Measurements from ENCODE around the gene ZNF333.
"Not testable (repeated sequence)": the region's sequence is repeated elsewhere in the genome, so short reads cannot be mapped to it uniquely, and the experiment has no call there.

The ZNF333 gene

DNA sequence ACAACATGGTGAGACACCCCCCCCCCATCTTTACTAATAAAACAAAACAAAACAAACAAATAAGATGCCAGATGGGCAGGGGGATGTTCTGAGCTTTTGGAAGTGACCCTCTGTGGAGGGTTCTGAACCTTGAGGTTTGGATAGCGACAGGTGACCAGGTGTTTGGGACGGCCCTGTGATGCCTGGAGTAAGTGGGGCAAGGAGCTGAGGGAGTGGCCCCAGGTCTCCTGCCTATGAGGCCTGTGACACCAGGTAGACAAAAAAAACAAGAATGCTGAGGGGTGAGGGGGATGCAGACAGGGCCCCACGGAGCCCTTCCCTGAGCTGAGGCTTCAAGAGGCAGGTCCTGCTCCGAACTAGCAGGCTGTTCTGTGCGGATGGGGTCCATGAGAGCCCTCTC, 79.4 kb downstream of the ZNF333 start:
- DNase-seq (ENCODE audit: low spot score) = no peak

DNA sequence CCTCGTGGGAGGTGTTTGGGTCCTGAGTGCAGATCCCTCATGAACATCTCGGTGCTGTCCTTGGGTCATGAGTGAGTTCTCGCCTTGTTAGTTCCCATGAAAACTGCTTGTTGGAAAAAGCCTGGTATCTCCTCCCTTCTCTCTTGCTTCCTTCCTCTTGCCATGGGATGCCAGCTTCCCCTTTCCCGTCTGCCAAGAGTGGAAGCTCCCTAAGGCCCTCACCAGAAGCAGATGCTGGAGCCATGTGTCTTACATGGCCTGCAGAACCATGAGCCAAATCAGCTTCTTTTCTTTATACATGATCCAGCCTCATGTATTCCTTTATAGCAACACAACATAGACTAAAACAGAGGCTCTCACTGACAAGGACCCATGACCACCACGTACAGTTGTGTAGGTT, 80.3 kb downstream of the ZNF333 start:
- no peak for DNase-seq (ENCODE audit: low spot score)

DNA sequence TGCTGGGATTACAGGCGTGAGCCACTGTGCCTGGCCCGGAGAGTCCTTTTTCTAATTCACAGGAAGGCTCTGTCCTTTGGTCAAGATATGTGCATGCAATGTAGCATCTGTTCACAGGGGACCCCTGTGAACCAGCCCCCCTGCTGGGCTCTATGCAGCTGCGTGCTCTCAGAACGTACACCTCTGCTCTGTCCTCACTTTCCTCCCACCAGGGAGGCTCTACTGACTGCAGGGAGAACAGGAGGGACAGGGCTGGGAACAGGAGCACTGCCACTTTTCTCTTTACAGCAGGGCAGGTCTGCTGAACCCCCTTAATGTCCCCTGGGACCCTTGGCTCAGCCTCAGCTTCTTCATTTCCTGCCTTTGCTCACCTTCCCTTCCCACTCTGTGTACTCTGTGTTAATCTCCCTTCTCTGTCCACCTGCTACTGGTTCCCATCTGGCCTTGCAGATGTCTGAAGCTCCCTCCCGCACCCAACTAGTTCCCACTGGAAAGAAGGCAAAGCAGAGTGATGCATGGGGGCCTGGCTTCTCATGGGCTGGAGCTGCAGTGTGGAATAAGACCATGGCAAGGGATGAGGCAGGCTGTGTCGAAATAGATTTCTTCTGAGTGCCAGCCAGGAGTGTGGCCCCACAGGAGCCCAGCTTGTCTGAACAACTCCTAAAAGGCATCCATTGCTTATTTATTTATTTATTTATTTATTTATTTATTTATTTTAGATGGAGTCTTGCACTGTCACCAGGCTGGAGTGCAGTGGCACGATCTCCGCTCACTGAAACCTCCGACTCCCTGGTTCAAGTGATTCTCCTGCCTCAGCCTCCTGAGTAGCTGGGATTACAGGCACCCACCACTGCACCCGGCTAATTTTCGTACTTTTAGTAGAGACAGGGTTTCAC, 81.3 kb downstream of the ZNF333 start:
- no peak for DNase-seq (ENCODE audit: low spot score)

DNA sequence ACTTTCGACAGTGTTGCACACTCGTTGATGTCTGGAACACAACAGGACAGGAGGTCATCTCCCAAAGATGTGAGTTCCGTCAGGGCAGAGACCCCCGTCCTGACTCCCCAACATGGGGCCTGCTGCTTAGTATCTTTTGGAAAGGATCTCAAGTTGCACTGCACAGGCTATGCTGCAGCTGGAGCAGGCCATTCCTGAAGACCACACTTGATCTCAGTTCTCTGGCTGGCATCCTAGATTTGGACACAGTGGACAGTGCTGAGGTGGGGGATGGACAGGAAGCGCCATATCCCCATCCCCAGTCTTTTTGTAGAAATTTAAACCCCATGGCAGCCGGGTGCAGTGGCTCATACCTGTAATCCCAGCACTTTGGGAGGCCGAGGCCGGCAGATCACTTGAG, 82.6 kb downstream of the ZNF333 start:
- no peak for DNase-seq (ENCODE audit: low spot score)

DNA sequence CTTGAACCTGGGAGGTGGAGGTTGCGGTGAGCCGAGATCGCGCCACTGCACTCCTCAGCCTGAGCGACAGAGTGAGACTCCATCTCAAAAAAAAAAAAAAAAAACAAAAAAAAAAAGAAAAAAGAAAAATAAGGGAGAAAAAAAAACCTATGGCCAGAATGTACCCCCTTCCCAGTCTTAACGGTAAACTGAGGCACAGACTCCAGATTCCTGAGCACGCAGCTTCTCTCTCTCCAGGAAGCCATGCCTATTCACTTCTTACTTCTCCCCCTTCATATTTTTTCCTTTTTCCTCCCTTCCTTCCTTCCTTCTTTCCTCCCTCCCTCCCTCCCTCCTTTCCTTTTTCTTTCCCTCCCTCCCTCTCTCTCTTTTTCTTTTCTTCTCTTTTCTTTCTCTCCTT, 83.1 kb downstream of the ZNF333 start:
- no peak for DNase-seq (ENCODE audit: low spot score)

DNA sequence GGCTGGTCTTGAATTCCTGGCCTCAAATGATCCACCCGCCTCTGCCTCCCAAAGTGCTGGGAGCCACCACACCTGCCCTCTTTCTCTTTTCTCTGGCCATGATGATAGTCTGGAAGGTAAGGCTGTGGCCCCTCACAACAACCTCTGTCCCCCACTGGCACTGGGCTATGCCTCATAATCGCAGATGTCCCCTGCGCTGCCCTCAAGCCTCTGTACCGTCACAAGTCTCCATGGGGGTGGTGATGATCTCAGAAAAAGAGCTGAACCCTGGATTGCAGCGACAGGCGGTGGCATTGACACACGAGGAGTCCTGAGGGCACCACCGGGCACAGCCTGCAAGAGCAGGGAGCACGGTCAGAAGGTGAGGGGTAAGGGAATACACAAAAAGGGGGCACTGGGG, 83.9 kb downstream of the ZNF333 start:
- not testable (repeated sequence) for DNase-seq (ENCODE audit: low spot score)

DNA sequence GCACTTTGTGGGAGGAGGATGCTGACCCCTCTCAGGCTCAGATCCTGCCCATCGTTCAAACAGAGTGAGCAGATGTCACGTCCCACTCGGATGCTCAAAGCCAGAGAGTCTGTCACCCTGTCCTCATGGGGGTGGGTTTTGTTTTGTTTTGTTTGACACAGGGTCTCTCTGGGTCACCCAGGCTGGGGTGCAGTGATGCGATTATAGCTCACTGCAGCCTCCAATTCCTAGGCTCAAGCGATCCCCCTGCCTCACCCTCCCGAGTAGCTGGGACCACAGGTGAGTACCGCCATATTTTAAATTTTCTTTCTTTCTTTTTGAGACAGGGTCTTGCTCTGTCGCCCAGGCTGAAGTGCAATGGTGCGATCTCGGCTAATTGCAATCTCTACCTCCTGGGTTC, 84.5 kb downstream of the ZNF333 start:
- no peak for DNase-seq (ENCODE audit: low spot score)

DNA sequence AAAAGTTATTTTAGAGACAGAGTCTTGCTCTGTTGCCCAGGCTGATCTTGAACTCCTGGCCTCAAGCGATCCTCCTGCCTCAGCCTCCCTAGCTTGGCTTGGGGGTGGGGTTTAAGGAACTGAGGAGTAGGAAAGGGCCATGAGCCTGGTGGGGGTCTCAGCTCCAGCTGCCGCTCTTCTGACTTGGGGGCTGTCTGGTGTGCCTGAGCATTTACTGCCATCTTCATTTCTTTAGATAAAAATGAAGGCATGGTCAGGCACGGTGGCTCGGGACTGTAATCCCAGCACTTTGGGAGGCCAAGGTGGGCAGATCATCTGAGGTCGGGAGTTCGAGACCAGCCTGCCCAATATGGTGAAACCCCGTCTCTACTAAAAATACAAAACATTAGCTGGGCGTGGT, 85.5 kb downstream of the ZNF333 start:
- not testable (repeated sequence) for DNase-seq (ENCODE audit: low spot score)

DNA sequence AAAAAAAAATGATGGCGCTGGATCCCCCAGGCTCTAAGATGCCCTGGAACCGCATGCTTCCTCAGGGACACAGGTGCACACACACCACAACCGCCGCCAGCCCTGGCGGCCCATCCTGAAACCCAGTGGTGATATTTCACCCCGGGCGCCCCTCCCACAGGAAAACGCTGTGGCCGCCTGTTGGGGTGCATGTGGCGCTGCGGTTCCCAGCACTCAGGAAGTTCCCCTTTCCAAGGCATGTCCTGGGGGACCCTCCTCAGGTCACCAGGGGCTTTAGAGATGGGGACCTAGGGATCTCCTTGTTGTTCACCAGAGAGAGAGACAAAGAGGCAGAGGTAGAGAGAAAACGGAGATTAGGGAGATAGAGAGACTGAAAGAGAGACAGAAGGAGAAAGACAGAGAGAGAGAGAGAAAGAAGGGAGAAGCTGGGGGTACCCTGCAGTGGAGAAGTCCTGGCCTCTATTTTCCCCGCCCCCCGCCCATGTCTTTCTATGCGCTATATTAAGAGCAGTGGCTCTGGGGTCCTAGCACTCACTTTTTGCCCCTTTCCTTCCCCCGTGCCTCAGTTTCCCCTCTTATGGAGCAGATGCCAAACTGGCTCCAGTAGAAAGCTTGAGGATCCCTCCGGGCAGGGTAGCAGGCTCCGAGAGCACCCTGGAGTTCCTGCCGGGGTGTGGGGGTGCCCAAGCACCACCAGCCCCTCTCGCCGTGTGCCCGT, 86.2 kb downstream of the ZNF333 start:
- DNase-seq (ENCODE audit: low spot score) = peak; percentile 26

DNA sequence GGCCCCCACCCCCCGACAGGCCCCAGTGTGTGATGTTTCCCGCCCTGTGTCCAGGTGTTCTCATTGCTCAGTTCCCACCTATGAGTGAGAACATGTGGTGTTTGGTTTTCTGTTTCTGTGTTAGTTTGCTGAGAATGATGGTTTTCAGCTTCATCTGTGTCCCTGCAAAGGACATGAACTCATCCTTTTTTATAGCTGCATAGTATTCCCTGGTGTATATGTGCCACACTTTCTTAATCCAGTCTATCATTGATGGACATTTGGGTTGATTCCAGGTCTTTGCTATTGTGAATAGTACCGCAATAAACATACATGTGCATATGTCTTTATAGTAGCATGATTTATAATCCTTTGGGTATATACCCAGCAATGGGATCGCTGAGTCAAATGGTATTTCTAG, 87.8 kb downstream of the ZNF333 start:
- DNase-seq (ENCODE audit: low spot score) = not testable (repeated sequence)

DNA sequence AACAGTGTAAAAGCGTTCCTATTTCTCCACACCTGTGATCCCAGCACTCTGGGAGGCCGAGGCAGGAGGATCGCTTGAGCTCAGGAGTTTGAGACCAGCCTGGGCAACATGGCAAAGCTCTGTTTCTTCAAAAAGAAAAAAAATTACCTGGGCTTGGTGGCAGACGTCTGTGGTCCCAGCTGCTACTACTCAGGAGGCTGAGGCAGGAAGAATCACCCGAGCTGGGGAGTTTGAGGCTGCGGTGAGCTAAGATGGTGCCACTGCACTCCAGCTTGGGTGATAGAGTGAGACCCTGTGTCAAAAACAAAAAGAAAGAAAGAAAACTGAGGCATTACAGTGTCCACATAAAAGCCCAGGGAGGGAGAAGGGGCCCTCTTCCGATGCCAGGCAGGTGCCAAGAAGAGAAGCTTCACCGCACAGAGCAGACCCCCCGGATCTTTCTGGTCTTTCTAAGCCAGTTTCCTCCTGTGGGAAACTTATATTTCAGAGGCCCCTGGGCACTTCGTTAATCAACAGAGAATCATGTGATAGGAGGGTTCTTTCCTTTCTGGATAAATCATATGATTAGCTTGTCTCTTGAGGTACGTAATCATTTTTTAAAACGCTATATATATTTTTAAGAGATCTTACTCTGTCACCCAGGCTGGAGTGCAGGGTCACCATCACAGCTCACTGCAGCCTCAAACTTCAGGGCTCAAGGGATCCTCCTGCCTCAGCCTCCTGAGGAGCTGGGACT, 88.4 kb downstream of the ZNF333 start, which contains the start of gene ADGRE2:
Gene ADGRE2 (minus strand): TSS at position 451 of the 736 bp plus-strand sequence. CDS start 1,804 bp downstream, outside the sequence.
- not testable (repeated sequence) for DNase-seq (ENCODE audit: low spot score)

DNA sequence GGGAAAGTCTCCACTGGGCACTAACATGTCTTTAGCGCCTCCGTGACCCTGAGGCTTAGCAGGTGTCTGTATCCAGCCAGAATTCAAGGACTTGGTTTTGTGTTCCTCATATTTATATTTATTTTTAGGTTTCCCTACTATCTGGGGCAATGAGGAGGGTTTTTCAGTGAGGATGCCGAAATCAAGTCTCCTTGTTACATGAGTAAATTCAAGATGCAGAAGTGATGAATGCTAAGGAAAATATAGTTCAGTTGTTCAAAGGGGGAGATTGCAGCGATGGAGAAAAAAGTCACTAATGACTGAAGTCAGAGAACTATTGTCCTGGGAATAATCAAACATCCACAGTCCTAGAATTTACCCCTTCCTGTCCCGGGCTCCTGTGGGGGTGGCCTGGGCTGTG, 89.3 kb downstream of the ZNF333 start:
- no peak for DNase-seq (ENCODE audit: low spot score)

DNA sequence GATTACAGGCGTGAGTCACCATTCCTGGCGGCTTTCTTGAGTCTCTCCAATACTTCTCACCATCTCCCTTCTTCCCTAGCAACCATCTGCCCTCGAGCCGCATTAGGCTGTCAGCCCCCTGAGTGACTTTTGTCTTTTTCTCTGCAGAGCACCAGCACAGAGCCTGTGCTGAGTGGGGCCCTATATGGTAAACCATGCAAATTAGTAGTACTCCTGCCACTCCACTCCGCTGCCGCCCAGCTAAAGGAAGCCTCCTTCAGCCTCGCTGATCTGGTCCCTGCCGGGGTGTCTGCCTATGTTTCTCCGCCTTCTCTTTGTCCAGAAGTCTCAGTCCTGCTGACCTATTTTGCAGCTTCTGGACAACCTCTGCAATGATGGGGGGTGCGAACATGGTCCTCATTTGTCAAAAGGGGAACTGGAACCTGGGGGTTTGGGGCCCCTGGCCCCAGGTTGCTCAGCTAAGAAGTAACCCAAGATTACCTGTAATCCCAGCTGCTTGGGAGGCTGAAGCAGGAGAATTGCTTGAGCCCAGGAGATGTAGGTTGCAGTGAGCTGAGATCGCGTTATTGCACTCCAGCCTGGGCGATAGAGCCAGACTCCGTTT, 90.9 kb downstream of the ZNF333 start:
- not testable (repeated sequence) for DNase-seq (ENCODE audit: low spot score)

DNA sequence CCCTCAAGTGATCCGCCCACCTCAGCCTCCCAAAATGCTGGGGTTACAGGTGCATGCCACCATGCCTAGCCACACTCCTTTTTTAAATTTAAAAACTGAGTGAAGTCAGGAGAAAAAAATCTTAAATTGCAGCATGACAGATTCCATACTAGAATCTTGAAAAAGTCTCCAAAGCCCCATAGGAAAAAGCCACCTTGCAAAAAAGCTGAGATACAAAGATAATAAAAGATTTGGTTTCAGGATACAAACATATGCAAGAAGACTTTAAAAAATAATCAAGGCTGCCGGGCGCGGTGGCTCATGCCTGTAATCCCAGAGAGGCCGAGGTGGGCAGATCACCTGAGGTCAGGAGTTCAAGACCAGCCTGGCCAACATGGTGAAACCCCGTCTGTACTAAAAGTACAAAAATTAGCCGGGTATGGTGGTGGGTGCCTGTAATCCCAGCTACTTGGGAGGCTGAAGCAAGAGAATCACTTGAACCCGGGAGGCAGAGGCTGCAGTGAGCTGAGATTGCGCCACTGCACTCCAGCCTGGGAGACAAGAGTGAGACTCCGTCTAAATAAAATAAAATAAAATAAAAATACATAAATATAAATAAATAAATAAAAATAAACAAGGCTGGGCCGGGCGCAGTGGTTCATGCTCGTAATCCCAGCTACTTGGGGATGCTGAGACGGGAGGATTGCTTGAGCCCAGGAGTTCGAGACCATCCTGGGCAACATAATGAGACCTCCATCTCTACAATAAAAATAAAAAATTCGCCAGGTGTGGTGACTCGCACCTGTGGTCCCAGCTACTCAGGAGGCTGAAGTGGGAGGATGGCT, 92.1 kb downstream of the ZNF333 start:
- not testable (repeated sequence) for DNase-seq (ENCODE audit: low spot score)

DNA sequence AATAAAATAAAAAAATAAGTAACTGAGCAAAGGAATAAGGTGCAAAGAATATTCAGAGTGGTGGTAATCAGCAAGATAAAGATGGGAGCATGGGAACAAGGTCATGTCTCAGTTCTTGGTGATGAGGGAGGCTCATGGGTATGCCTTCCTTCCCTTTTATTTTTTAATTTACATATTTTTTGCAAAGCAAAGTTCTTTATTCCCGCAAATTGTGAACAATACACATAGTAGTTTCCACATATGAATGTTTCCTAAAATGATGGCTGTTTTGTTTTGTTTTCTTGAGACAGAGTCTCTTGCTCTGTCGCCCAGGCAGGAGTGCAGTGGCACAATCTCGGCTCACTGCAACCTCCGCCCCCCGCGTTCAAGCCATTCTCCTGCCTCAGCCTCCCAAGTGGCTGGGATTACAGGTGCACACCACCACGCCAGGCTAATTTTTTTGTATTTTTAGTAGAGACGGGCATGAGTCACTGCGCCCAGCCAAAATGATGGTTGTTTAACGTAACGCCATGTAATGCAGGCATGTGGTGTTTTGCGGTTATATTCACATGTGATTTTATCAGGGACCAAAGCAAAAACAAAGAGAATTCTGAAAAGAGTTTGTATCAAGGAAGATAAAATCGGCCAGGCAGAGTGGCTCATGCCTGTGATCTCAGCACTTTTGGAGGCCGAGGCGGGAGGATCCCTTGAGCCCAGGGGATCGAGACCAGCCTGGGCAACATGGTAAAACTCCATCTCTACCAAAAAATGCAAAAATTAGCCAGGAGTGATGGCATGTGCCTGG, 93.0 kb downstream of the ZNF333 start:
- no peak for DNase-seq (ENCODE audit: low spot score)

Data from pons (tissue), 1 donor.